GM18526 (cell line): ENCODE data around the gene GABRA5.

ENCODE experiments used
- POLR2A ChIP-seq: IDR thresholded peaks from 3 replicates; pipeline ENCODE4 v1.6.1; 2011; ENCODE audit not compliant: insufficient read length; ENCODE audit errors: extremely low read depth

The GABRA5 gene

DNA sequence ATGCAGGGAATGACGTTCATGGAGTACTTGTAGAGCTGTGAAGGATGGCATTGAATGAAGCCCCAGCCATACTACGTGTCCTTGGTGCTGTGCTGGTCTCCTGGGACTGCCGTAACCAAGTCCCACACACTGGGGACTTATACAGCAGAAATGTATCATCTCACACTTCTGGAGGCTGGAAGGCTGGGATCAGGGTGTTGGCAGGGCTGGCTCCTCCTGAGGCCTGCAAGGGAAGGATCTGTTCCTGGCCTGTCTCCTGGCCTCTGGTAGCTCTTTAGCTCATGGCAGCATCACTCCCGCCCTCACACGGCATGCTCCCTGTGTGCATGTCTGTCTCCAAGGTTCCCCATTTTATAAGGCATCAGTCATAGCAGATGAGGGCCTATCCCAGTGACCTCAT, 74.6 kb downstream of the GABRA5 start:
- no peak for TF ChIP-seq POLR2A

GRCh38 chr15:26943866-26944265, 77.0 kb downstream of the GABRA5 start:
- no peak for TF ChIP-seq POLR2A

GRCh38 chr15:26945046-26945445, 78.2 kb downstream of the GABRA5 start:
- TF ChIP-seq POLR2A = no peak

GRCh38 chr15:26950001-26950400, 83.1 kb downstream of the GABRA5 start:
- TF ChIP-seq POLR2A = no peak

GRCh38 chr15:26954403-26954802, 87.5 kb downstream of the GABRA5 start:
- TF ChIP-seq POLR2A = no peak

GRCh38 chr15:26967719-26968269, 100.9 kb downstream of the GABRA5 start:
- no peak for TF ChIP-seq POLR2A

DNA sequence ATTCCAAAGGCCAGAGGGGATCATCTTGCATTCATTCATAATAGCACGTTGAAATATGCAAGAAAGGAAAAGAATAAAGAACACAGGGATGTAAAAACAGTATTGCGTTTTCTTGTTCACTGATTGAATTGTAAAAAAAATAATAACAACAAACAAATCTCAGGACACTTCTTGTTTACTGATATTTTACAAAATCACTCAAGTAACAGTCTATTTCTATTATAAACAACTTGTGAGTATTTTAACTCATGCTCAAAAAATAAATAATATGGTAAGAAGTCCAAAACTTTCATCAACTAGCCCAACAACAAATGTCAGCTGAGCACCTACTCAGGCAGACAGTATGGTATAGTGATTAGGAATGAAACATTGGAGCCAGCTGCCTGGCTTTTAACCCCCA, 101.9 kb downstream of the GABRA5 start:
- no peak for TF ChIP-seq POLR2A

DNA sequence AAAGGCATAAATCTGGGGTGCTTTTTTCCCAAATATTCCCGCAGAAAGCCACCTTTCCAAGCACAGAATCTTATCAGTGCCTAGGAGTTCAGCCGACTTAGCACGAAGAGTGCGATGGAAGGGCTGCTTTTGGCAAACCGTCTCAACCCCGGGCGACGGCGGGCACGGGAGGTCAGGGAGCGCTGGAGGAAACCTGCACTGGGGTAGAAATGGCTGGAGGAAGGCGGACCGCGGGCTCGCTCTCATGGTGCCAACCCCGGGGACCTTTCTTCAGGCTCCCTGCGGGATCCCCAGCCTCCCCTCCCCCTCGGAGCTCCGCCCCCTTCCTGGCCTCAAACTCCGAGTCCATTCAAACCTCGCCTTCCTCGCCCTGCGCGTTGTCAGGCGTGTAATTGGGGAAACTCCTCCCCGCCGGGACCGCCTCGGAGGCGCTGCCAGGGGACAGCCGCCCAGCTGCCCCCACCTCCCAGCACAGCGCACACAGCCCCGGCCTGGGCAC, 103.9 kb downstream of the GABRA5 start, which contains the start of gene GABRG3:
Gene GABRG3 (plus strand): TSS at position 470 of the 499 bp plus-strand sequence.
- no peak for TF ChIP-seq POLR2A

GRCh38 chr15:26971271-26972018, 104.6 kb downstream of the GABRA5 start:
- TF ChIP-seq POLR2A = no peak

DNA sequence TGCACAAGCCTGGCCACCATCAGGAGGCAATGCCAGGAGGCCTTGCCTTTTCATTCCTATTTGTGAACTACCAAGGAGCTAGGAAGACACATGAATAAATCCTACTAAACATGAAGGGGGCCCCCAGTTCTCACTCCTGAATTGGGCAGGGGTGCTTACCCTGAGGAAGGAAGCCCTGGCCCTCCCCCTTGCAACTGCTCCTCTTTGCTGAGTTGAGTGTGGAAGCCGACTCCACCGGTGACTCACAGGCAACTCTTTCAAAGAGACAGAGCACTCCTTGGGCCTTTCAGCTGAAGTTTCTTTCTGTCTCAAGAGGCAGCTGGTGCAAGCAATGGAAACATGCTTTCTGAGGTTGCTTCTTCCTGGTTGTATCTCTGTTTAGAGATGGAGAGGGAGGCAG, 105.8 kb downstream of the GABRA5 start:
- no peak for TF ChIP-seq POLR2A

GRCh38 chr15:26974120-26974780, 107.4 kb downstream of the GABRA5 start:
- no peak for TF ChIP-seq POLR2A

DNA sequence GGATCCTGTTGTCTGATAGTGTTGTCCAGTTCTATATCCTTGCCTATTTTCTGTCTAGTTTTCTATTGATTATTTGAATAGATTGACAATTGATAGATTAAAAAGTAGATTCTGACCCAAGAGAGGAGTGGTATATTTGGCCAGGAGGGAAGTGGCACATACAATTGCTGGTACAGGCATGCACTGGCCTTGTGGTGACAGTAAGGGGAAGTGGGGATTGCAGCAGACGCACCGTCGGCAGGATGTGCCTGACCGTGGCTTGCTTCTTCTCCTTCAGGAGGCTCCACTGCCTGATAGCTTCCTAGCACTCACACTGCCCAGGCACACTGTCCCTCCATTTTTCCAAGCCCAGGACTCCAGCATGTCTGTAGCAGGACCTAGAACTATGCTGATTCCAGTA, 114.6 kb downstream of the GABRA5 start:
- TF ChIP-seq POLR2A = no peak

DNA sequence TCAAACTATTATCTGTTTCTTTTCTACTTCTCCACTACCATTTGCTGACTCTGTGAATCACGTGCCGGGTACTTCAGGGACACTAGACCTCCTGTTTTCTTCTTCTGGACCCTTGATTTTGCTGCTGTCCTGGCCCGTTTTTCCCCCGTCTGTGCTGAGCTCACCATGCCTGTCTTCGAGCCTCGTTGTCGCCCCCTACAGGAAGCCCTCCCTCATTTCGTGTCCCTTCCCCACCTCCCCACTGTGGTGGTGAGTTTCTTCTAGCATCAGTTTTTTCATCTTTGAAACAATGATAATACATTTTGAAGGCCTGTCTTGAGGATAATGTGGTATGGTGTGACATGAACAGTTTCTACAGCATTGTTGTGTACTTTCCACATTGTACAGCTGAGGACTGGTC, 117.0 kb downstream of the GABRA5 start:
- no peak for TF ChIP-seq POLR2A

DNA sequence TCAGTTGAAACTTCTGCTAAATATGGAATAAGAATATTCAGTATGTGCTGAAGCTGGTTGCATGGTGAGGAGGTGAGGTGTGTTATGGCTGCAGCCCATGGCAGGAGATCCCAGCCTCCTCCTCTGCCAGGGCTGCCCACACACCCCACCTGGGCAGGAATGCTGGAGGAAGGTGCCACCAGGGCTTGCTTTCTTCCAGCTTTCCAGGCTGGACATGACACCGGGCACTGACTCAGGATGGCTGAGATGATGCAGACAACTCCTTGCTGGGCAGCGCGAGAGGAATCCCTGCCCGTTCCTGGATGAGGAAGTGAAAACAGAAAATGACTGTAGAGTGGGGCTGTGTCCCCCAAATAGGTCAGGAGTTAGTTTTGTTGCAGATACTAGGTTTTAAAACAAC, 118.2 kb downstream of the GABRA5 start:
- no peak for TF ChIP-seq POLR2A

- TF ChIP-seq POLR2A = no peak
Measured at GRCh38 chr15:26996250-26996649, 129.4 kb downstream of the GABRA5 start.
